GM20000 (cell line): ENCODE data around the gene FMO3.

Experiments used
- DNase-seq: peaks from one replicate; pipeline ENCODE4 v3.0.0; 2012; ENCODE audit warnings: low spot score
- CTCF ChIP-seq: IDR thresholded peaks from 2 replicates; pipeline ENCODE4 v1.5.1; 2012; ENCODE audit warnings: mild to moderate bottlenecking, control low read depth; ENCODE audit errors: extremely low read depth, missing control alignments

Gene FMO3

GRCh38 chr1:171166361-171166760, 75.7 kb downstream of the FMO3 start:
- DNase-seq = no peak
- no peak for TF ChIP-seq CTCF
